Endothelial cell of umbilical vein (primary cell): ENCODE data around the gene MT1E.

Experiments used
- EZH2 ChIP-seq: IDR thresholded peaks from 2 replicates; pipeline ENCODE4 v1.6.1; 2012; ENCODE audit warnings: borderline replicate concordance, low read depth, mild to moderate bottlenecking, moderate library complexity, low read length, inconsistent platforms; ENCODE audit not compliant: severe bottlenecking
- GATA2 ChIP-seq: IDR thresholded peaks from 2 replicates; pipeline ENCODE4 v1.7.0; 2011; ENCODE audit warnings: low read depth, mild to moderate bottlenecking, moderate library complexity, mixed read lengths, low read length; ENCODE audit not compliant: insufficient read length, insufficient read depth
- JUN ChIP-seq: IDR thresholded peaks from 2 replicates; pipeline ENCODE4 v1.6.1; 2011; ENCODE audit warnings: borderline replicate concordance, low read depth; ENCODE audit not compliant: insufficient read length, insufficient read depth
- POLR2A ChIP-seq: IDR thresholded peaks from 2 replicates; pipeline ENCODE4 v1.6.1; 2012; ENCODE audit warnings: low read depth, mild to moderate bottlenecking, control low read depth, low read length
- POLR2AphosphoS5 ChIP-seq: IDR thresholded peaks from 2 replicates; pipeline ENCODE4 v1.6.1; 2012; ENCODE audit warnings: low read depth, mild to moderate bottlenecking, control low read depth, low read length, moderate library complexity; ENCODE audit not compliant: insufficient read depth
- TF ChIP-seq, protein P1 (sequence below), 2 donors: IDR thresholded peaks; 1 replicate in 1 of 2; 2 replicates in 1 of 2; pipeline ENCODE4 v1.5.1; 2011; ENCODE audit warnings: low read length in 2 of 2, mild to moderate bottlenecking in 2 of 2, moderate library complexity in 2 of 2, control low read depth in 1 of 2, inconsistent platforms in 1 of 2, low read depth in 1 of 2; ENCODE audit not compliant: insufficient read depth in 1 of 2; ENCODE audit errors: extremely low read depth in 1 of 2

DNA sequence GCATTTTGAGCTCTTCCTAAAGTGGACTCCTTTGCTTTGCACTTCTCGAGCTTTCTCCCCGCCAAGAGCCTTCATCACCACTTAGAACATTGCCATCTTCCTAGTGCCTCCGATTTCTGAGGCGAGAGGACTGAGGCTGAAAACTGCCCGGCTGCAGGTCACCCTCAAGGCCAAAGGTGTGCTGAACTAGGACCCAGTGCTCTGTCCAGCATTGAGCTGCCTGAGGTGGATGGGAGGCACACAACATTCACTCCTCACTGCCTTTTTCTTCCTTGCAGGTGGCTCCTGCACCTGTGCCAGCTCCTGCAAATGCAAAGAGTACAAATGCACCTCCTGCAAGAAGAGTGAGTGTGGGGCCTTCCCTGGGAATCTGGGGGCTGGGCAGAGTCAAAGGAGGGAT lies 18.3 kb downstream of the MT1E start:
- TF ChIP-seq GATA2 (no peak), POLR2A (no peak), EZH2 (no peak), JUN (no peak), POLR2AphosphoS5 (no peak)
- TF ChIP-seq, protein P1, sequence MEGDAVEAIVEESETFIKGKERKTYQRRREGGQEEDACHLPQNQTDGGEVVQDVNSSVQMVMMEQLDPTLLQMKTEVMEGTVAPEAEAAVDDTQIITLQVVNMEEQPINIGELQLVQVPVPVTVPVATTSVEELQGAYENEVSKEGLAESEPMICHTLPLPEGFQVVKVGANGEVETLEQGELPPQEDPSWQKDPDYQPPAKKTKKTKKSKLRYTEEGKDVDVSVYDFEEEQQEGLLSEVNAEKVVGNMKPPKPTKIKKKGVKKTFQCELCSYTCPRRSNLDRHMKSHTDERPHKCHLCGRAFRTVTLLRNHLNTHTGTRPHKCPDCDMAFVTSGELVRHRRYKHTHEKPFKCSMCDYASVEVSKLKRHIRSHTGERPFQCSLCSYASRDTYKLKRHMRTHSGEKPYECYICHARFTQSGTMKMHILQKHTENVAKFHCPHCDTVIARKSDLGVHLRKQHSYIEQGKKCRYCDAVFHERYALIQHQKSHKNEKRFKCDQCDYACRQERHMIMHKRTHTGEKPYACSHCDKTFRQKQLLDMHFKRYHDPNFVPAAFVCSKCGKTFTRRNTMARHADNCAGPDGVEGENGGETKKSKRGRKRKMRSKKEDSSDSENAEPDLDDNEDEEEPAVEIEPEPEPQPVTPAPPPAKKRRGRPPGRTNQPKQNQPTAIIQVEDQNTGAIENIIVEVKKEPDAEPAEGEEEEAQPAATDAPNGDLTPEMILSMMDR (IDR thresholded peaks at IDR 0.05; ENCODE audit: extremely low read depth in 1 of 2, insufficient read depth in 1 of 2, low read depth in 1 of 2, low read length in 2 of 2): no peak
